Activated naive CD8-positive, alpha-beta T cell treated with anti-CD3 and anti-CD28 coated beads for 36 hours (primary cell): ENCODE data around the gene PEX10. TPM values are rescaled to one million over a fixed set of nuclear protein-coding genes. Genes with fewer than 3 reads are reported as not detected.

Source experiments
- DNase-seq: peaks from one replicate; pipeline ENCODE4 v3.0.0; 2021
- H3K27ac Mint-ChIP-seq: one replicate; pipeline ENCODE4 v1.8.0; 2022; ENCODE audit warnings: mild to moderate bottlenecking, moderate library complexity, mixed read lengths
- H3K27me3 Mint-ChIP-seq: one replicate; pipeline ENCODE4 v1.8.0; 2022; ENCODE audit warnings: mild to moderate bottlenecking, mixed read lengths
- H3K36me3 Mint-ChIP-seq: one replicate; pipeline ENCODE4 v1.8.0; 2021; ENCODE audit warnings: mild to moderate bottlenecking, mixed read lengths
- H3K4me1 Mint-ChIP-seq: one replicate; pipeline ENCODE4 v1.8.0; 2021; ENCODE audit warnings: mixed read lengths
- H3K4me3 Mint-ChIP-seq: one replicate; pipeline ENCODE4 v1.8.0; 2022; ENCODE audit warnings: mild to moderate bottlenecking, moderate library complexity, mixed read lengths
- H3K9me3 Mint-ChIP-seq: one replicate; pipeline ENCODE4 v1.8.0; 2022; ENCODE audit warnings: mixed read lengths
- total RNA-seq, 2 experiments: library from RNA; stranded (reverse); gene quantifications; one replicate each; pipeline ENCODE4 v1.2.3, GENCODE V29; 2021

Gene PEX10
- total RNA-seq, 2 experiments from 2014 or later, result 21.5 to 23.7 TPM

- no peaks in the 10 kb centered on the region for H3K36me3 Mint-ChIP-seq
- no peaks in the 10 kb centered on the region for H3K27me3 Mint-ChIP-seq
- H3K27ac Mint-ChIP-seq, result no peak overlapping the region
- DNase-seq, result no peak
- H3K9me3 Mint-ChIP-seq, result no peaks in the 10 kb centered on the region
- no peak overlapping the region for H3K4me3 Mint-ChIP-seq
- no peaks in the 10 kb centered on the region for H3K4me1 Mint-ChIP-seq
Measured at GRCh38 chr1:2356401-2356800, 56.0 kb downstream of the PEX10 start.

- no peaks in the 10 kb centered on the region for H3K36me3 Mint-ChIP-seq
- DNase-seq, result no peak
- no peaks in the 10 kb centered on the region for H3K27me3 Mint-ChIP-seq
- H3K4me1 Mint-ChIP-seq, result no peaks in the 10 kb centered on the region
- H3K27ac Mint-ChIP-seq, result no peak overlapping the region
- H3K4me3 Mint-ChIP-seq, result no peak overlapping the region
- no peaks in the 10 kb centered on the region for H3K9me3 Mint-ChIP-seq
Measured at GRCh38 chr1:2355373-2356261, 56.7 kb downstream of the PEX10 start.

GRCh38 chr1:2354511-2355372, 57.6 kb downstream of the PEX10 start:
- H3K4me1 Mint-ChIP-seq, result no peaks in the 10 kb centered on the region
- H3K4me3 Mint-ChIP-seq, result no peak overlapping the region
- no peaks in the 10 kb centered on the region for H3K27me3 Mint-ChIP-seq
- H3K9me3 Mint-ChIP-seq, result no peaks in the 10 kb centered on the region
- no peaks in the 10 kb centered on the region for H3K36me3 Mint-ChIP-seq
- no peak overlapping the region for H3K27ac Mint-ChIP-seq
- no peak for DNase-seq

Other genes with a start within 250 kb of the PEX10 start
- gene FAAP20, start 217.8 kb downstream of the PEX10 start, total RNA-seq, result 10 to 100 TPM; 69.3 to 71.4 TPM
- gene SKI, start 184.2 kb downstream of the PEX10 start, total RNA-seq, result 10 to 100 TPM; 25.4 to 27.3 TPM
- 1 to 10 TPM; 6.8 to 7.8 TPM for gene MORN1, start 21.0 kb downstream of the PEX10 start, total RNA-seq
- 100 to 1,000 TPM; 161 to 176 TPM for gene RER1, start 20.7 kb downstream of the PEX10 start, total RNA-seq
- gene PLCH2, start 63.7 kb upstream of the PEX10 start, total RNA-seq, result 1 to 10 TPM; 1.2 to 1.4 TPM
- gene PANK4, start 114.0 kb upstream of the PEX10 start, total RNA-seq, result 10 to 100 TPM; 29.8 to 34.3 TPM
- under 1 TPM in 1 of 2 experiments, not detected in 1; 0.28 TPM for gene HES5, start 117.7 kb upstream of the PEX10 start, total RNA-seq
- 100 to 1,000 TPM in 1 of 2 experiments, 10 to 100 TPM in 1; 99.6 to 104 TPM for gene TNFRSF14, start 143.8 kb upstream of the PEX10 start, total RNA-seq
- 10 to 100 TPM; 42.2 to 43.2 TPM for gene PRXL2B, start 174.2 kb upstream of the PEX10 start, total RNA-seq
- gene MMEL1, start 220.5 kb upstream of the PEX10 start, total RNA-seq, result 1 to 10 TPM; 1.5 to 1.6 TPM